ENCODE measurements around the gene LILRB2.
A peak's percentile ranks its signal among the peaks of the same experiment; 100 is the strongest.
"Not testable (repeated sequence)": the region's sequence is repeated elsewhere in the genome, so short reads cannot be mapped to it uniquely, and the experiment has no call there.

Gene LILRB2

DNA sequence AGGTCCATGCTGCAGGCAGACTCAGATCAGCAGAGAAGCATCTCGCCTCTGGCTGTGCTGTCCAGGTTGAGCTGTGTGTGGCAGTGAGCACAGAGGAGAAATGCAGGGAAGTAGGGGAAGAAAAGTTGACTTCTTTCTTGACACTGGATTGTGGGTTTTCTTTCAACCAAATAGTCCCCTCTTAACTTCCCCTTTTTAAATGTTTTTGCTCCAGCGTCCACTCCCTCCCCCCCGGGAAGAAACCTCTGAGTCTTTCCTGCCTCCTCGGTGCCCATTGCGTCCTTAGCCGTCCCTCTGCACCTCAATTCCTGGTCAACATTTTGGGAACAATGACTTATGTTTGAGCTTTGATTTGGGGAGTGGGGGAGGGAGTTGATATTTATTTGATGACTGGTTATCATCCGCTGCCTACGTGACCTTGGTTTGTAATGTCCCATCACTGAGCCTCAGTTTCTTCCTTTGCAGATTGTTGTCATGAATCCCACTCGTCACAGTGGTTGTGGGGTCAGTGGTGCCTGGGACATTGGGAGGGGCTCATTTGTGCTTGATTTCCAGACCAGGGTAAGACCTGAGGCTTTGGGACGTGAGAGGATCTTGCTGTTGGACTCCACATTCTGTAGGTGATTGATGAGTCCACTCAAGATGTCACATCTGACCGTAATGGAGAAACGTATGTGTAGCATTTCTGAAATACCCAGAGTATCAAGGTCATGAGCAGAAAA is at the start of gene LILRB2:
Gene LILRB2, minus strand, starts transcription at position 104 of the 722 bp plus-strand sequence. CDS start 614 bp downstream, outside the sequence.
- in situ Hi-C loops (cut with MboI; ENCODE audit: low pct_unique_long_range_greater_than_20kb, low sequenced_read_pairs), result no loop called here
- DNase-seq, result peak; percentile 85

DNA sequence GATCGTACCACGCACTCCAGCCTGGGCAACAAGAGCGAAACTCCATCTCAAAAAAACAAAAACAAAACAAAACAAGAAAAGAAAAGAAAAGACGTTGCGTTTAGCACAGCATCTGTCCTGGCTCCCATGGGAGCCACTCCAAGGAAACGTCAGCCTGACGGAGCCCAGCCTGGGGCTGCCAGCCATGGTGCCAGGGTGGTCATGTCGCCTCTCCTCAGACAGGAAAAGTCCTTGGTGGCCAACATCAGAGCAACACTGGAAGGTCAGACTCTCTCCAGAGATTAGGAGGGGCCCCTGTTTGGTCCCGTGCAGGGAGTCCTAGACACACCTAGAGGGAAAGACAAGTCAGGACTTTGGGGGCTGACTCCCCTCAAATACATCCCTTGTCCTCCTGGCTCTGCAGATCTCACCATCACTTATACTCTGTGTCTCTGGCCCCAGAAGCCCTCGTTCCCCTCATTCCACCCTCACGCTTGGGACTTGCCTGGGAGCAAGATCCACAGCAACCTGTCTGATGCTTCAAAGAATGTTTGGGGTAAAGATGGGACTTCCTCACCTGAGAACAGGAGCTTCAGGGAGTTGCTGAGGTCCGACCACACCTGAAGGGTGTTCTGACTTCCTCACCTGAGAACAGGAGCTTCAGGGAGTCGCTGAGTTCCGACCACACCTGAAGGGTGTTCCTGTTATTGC is 48.7 kb upstream of the LILRB2 start:
- in situ Hi-C loops (cut with MboI; ENCODE audit: low pct_unique_long_range_greater_than_20kb, low sequenced_read_pairs), result no loop called here
- DNase-seq, result no peak

DNA sequence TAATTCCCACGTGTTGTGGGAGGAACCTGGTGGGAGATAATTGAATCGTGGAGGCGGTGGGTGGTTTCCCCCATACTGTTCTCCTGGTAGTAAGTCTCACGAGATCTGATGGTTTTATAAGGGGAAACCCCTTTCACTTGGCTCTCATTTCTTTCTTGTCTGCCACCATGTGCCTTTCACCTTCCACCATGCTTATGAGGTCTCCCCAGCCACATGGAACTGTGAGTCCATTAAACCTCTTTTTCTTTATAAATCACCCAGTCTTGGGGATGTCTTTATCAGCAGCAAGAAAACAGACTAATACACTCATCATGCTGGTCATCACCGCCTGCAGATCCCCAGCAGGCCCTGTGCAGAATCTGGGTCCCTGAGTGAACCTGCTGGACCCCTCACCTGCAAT is 47.9 kb upstream of the LILRB2 start:
- DNase-seq; in situ Hi-C loops (cut with MboI; ENCODE audit: low pct_unique_long_range_greater_than_20kb, low sequenced_read_pairs): not testable (repeated sequence)

DNA sequence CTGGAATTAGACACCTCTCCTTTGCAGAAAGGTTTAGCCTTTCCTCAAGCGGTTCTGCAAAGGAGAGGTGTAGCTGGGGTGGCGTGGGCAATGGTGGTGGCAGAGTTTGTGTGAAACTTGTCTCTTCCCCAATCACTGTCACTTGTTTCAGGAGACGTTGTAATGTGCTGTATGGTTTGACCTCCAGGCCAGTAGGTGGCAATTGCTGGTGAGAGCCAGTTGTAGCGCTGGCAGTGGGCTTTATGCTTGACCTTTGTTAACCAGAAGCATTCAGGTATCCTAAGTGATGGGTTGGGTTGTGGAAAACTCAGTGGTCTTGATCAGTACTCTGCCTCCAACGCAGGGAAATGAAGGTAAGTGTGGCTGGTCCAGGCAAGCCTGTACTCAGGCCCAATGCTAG is 44.7 kb upstream of the LILRB2 start:
- in situ Hi-C loops (cut with MboI; ENCODE audit: low pct_unique_long_range_greater_than_20kb, low sequenced_read_pairs), result no loop called here
- no peak for DNase-seq

DNA sequence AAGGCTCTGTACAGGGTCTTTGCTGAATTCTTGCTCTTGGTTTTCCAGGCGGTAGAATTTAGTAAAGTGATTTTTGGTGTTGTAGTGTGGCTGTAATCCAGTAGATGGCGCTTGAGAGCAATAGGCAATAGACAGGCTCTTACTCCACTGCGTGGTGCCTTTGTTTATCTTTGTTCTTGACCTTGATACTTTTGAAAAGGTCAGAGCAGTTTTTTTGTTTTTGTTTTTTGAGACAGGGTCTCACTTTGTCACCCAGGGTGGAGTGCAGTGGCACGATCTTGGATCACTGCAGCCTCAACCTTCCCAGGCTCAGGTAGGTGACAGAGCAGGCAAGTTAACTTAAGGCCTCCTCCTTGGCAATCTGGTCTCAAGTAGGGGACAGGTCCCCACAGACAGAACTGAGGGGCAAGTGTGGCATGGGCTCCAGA is 44.3 kb upstream of the LILRB2 start:
- peak; percentile 79 for DNase-seq
- in situ Hi-C loops (cut with MboI; ENCODE audit: low pct_unique_long_range_greater_than_20kb, low sequenced_read_pairs), result no loop called here

DNA sequence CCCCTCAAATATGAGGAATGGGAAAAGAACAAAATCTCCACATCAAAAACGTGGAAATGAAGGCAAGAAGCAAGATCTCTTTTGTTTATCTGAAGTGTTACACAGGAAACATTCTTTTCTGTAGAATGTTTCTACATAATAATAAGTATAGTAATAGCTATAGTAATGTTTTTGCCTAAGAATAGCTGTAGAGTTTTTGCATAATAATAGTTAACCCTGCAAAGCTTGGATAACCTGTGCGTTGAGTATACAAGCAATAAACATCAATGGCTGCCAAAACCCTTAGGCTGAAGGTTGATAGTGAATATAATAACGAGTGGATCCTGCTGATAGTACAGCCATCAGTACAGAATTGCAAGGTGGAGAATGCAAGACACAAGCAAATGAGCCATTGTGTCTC is 43.2 kb upstream of the LILRB2 start:
- no peak for DNase-seq
- in situ Hi-C loops (cut with MboI; ENCODE audit: low pct_unique_long_range_greater_than_20kb, low sequenced_read_pairs), result no loop called here

DNA sequence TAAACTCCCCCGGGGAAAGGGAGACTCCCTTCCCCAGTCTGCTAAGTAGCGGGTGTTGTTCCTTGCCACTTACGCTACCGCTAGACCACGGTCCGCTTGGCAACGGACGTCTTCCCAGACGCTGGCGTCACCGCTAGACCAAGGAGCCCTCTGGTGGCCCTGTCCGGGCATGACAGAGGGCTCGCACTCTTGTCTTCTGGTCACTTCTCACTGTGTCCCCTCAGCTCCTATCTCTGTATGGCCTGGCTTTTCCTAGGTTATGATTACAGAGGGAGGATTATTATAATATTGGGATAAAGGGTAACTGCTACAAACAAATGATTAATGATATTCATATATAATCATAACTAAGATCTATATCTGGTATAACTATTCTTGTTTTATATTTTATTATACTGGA is 42.0 kb upstream of the LILRB2 start:
- in situ Hi-C loops (cut with MboI; ENCODE audit: low pct_unique_long_range_greater_than_20kb, low sequenced_read_pairs); DNase-seq: not testable (repeated sequence)

DNA sequence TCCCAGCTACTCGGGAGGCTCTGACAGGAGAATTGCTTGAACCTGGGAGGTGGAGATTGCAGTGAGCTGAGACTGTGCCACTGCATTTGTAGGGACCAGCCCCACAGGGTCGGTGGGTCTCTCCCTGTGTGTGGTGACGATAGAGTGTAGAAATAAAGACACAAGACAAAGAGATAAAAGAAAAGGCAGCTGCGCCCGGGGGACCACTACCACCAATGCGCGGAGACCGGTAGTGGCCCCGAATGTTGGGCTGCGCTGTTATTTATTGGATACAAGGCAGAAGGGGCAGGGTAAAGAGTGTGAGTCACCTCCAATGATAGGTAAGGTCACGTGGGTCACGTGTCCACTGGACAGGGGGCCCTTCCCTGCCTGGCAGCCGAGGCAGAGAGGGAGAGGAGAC is 41.4 kb upstream of the LILRB2 start:
- DNase-seq; in situ Hi-C loops (cut with MboI; ENCODE audit: low pct_unique_long_range_greater_than_20kb, low sequenced_read_pairs): not testable (repeated sequence)

DNA sequence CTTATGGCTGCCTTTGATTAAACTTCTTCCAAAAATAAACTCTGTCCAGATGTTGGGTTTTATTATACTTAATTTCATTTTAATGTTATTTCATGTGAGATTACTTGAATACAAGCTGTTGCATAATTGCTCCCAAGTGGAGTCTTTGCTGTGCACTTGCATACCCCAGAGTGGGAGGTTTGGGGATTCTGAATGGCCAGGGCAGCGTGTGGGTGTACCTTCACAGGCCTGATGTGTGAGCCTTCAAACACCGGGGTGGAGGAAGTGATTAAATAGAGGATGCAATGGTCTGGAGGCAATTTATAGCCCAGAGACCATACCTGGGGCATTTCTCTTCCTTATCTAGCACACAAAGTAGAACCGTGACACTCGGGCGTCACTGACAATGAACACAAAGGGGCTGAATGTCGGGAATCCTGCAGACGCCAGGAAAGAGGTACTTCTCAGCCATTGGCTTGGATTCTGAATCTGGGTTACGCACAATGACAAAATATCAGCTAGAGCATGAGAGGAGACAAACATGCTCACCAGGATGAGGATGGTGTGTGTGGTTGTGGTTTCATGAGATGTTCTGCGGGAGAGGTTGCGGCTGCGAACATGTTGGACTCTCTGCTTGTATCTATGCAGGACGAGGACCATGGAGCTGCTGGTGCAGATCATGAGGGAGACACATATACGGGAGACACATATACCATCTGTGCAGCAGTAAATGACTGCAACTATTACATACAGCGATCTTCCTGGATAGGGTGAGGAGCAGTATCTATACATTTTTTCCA is 39.2 kb upstream of the LILRB2 start:
- in situ Hi-C loops (cut with MboI; ENCODE audit: low pct_unique_long_range_greater_than_20kb, low sequenced_read_pairs), result no loop called here
- DNase-seq, result no peak

DNA sequence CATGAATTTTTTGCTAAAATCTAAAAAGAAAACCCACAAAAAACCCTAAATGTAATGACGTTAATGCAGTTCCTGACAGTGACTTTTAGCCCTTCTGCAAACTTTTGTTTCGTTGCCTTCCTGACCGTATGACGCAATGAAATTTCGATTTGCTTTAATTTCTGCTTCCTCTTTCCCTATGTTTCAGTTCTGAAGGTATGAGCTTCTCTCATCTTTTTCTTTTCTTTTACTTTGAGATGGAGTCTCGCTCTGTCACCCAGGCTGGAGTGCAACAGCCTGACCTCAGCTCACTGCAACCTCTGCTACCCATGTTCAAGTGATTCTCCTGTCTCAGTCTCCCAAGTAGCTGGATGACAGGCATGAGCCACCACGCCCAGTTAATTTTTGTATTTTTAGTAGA is 38.1 kb upstream of the LILRB2 start:
- peak; percentile 47 for DNase-seq
- in situ Hi-C loops (cut with MboI; ENCODE audit: low pct_unique_long_range_greater_than_20kb, low sequenced_read_pairs), result no loop called here

DNA sequence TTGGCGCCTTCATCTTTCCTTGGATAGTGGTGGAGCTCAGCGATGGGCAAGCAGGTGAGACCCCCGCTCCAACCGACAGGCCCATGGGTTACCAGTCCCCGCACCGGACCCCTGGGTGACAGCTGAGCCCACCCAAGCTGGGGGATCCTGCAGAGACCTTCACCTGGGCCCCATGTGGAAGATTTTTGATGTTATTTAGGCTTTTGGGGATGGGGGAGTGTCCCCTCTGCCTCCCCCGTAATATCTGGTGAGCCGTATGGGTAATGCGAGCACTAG is 37.0 kb upstream of the LILRB2 start:
- in situ Hi-C loops (cut with MboI; ENCODE audit: low pct_unique_long_range_greater_than_20kb, low sequenced_read_pairs), result no loop called here
- no peak for DNase-seq

DNA sequence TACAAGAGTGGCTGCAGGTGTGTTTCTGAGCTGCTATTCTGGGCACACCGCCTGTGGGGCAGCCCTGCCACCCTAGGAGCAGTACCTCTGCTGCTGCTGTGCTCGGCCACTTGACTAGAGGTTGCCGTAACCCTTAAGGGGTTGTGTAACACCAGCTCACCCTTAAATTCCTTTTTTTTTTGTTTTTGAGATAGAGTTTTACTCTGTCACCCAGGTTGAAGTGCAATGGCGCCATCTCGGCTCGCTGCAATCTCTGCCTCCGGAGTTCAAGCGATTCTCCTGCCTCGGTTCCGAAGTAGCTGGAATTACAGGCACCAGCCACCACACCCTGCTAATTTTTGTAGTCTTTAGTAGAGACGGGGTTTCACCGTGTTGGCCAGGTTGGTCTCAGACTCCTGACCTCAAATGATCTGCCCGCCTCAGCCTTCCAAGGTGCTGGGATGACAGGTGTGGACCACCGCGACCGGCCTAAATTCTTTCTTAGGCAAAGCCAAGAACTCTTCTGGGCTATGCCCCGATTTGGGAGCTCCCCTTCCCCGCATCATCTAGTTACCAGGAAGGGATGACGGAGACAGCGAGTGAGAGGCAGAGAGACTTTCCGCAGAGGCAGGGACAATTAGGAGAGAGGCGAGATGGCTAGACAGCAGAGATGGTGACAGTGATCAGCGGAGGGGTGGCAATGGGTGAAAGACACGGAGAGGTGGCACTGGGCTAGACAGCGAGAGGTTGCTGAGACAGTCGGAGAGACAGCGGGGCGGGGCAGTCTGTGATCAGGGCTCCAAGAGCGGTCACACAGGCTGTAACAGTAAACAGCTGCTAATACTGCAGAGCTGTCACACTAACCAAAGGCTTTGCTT is 36.4 kb upstream of the LILRB2 start:
- no peak for DNase-seq
- in situ Hi-C loops (cut with MboI; ENCODE audit: low pct_unique_long_range_greater_than_20kb, low sequenced_read_pairs), result no loop called here

DNA sequence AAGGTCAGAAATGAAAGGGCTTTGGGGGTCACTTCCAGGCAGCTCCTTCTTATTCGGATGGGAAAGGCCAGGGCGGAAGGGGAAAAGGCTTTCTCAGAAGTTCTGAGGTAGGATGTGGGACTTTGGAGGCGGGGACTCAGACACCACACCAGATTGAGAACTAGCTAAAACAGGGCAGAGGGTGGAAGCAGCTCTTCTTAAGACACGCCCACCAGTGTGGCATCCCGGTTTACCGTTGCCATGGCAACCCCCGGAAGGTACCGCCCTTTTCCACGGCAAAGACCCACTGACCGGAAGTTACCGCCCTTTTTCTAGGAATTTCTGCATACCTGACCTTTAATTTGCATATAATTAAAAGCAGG is 35.8 kb upstream of the LILRB2 start:
- no peak for DNase-seq
- in situ Hi-C loops (cut with MboI; ENCODE audit: low pct_unique_long_range_greater_than_20kb, low sequenced_read_pairs), result no loop called here

DNA sequence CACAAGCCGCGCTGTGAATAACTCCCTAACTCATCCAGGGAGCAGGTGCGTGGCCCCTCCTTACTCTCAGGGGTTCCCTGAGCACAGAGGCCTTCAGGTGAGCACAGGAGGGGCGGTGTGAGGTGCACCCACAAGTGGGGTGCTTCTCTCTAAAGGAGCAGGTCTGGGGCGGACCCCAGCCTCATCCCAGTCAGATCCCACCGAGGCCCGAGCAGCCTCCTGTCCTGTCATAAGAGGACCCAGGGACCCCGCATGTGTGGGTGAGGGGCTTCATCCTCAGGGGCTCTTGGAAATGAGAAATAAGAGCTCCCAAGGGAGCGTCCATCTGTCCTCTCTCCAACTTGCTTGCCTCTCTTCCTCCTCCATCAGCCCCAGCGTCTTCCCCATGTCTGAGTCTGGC is 35.0 kb upstream of the LILRB2 start:
- DNase-seq, result no peak
- in situ Hi-C loops (cut with MboI; ENCODE audit: low pct_unique_long_range_greater_than_20kb, low sequenced_read_pairs), result no loop called here

DNA sequence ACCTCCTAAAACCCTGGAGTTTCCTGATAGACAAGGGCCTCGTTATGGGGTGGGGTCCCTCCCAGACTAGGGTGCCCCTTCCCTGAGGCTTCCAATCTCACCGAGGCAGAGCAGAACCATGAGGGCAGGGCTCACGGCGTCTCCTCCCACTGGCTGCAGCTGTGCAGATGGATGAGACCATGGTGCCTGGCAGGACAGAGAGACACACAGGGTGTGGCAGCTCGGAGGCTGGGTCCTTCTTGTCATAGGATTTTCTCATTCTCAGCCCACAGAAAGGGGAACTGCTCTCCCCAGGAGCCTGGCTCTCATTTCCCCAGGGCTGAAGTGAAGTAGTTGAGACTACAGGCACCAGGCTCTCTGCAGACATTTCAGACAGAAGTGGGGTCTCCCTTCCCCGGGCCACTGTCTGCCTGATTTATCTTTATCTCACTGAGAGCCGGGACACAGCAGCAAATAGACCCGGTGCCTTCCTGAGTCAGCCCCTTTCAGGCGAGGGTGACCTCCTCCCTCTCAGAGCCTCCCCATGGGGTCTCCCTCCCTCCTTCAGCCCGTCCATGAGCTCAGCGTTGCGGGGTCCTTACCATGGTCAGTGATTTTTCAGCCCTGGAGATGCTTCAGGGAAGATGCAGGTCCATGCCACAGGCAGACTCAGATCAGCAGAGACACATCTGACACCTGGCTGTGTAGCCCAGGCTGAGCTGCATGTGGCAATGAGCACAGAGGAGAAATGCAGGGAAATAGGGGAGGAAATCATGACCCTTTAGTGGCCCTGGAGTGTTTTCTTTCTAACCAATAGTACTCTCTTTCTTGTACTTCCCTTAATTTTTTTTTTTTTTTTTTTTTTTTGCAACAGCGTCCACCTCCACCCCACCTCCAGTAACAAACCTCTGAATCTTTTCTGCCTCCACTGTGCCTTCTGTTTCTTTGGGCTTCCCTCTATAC is 31.8 kb upstream of the LILRB2 start, which contains the start of gene LILRA5:
Gene LILRA5, minus strand, starts transcription at position 731 of the 942 bp plus-strand sequence. Its CDS starts 147 bp downstream, at position 584.
- peak; percentile 66 for DNase-seq
- in situ Hi-C loops (cut with MboI; ENCODE audit: low pct_unique_long_range_greater_than_20kb, low sequenced_read_pairs), result no loop called here

DNA sequence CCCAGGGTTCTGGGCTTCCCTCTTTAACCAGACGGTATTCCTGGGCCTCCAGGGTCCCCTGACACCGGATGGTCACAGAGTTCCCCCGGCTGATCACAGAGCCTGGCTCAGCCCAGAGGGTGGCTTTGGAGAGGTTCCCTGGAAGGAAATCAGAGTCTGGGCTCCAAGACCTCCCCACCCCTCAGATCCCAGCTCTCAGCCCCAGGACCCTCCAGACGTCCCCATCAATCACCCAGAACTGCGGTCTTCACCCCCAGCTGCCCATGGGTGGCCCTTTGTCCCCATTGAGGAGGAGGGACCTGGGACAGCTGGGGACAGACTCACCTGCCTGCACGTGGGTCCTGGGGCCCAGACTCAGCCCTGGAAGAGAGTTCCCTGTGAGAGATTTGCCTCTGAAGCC is 31.1 kb upstream of the LILRB2 start:
- DNase-seq, result no peak
- in situ Hi-C loops (cut with MboI; ENCODE audit: low pct_unique_long_range_greater_than_20kb, low sequenced_read_pairs), result no loop called here

DNA sequence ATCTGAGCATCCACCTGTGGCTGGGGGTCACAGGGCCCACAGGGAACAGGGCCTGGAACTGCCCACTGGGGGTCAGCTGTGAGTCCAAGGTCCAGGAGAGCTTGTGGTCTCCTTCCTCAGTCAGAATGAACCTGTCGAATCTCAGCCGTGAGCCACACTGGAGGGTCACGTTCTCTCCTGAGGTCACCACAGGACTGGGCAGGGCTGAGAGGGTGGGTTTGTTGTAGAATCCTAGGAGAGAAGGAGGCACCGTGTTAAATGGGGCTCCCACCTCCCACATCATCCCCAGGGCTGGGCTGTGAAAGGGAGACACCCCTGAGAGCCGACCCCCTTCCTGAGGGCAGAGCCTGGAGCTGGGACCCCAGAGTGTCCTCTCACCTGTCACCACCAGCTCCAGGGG is 30.6 kb upstream of the LILRB2 start:
- no peak for DNase-seq
- in situ Hi-C loops (cut with MboI; ENCODE audit: low pct_unique_long_range_greater_than_20kb, low sequenced_read_pairs), result no loop called here

DNA sequence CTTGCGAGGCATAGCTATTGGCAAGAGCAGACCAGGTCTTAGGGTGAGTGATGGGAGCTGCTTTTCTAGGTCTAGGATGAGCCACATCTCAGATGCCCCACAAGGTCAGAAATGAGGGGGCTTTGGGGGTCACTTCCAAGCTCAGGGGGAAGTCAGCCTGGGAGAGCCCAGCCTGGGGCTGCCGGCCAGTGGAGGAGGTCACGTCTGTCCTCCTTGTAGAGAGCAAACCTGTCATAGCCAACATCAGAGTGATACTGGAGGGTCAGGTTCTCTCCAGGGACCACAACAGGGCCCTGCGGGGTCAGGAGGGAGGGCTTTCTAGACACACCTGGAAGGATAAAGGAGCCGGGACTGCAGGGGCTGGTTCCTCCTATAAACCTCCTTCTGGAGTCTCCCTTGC is 29.6 kb upstream of the LILRB2 start:
- no peak for DNase-seq
- in situ Hi-C loops (cut with MboI; ENCODE audit: low pct_unique_long_range_greater_than_20kb, low sequenced_read_pairs), result no loop called here
